Stimulated activated CD4-positive, alpha-beta T cell treated with anti-CD3 and anti-CD28 coated beads, TNF-alpha, amount 100 ng/mL, for 24 hours (primary cell): ENCODE results near the gene POLR2B.
A peak's percentile ranks its signal among the peaks of the same experiment; 100 is the strongest.
"Not testable (repeated sequence)": the region's sequence is repeated elsewhere in the genome, so short reads cannot be mapped to it uniquely, and the experiment has no call there.

Experiments used
- DNase-seq, 3 experiments: peaks; one replicate each; pipeline ENCODE4 v3.0.0-alpha.2; 2020; ENCODE audit warnings: low read depth in 3 of 3

POLR2B gene

GRCh38 chr4:56986952-56987351 lies 8.3 kb downstream of the POLR2B start:
- no peak for DNase-seq

DNA sequence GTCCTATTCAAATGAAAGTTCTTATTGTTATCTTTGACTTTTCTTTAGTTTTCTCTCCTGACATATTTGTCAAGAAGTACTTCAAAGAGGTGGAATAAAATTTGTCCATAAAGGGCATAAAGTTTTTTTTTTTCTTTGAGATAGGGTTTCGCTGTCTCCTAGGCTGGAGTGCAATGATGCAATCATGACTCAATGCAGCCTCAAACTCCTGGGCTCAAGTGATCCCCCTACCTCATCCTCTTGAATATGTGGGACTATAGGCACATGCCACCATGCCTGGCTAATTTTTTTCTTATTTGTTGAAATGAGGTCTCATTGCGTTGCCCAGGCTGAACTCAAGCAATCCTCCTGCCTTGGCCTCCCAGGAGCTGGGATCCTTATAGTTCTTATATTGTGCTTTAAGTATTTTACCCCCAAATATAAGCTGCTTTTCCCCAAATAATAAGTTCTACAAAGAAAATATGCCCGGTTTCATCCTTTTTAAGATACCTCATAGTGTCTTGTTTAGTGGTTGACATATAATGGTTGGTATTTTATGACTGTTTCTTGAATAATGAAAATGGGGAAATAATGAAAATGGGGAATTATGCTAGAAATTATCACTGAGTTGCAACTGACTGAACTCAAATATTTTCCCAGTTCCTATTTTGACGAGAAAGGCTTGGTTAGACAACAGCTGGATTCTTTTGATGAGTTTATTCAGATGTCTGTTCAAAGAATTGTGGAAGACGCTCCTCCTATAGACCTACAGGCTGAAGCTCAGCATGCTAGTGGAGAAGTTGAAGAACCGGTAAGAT lies 11.6 kb downstream of the POLR2B start:
- DNase-seq, result no peak

DNA sequence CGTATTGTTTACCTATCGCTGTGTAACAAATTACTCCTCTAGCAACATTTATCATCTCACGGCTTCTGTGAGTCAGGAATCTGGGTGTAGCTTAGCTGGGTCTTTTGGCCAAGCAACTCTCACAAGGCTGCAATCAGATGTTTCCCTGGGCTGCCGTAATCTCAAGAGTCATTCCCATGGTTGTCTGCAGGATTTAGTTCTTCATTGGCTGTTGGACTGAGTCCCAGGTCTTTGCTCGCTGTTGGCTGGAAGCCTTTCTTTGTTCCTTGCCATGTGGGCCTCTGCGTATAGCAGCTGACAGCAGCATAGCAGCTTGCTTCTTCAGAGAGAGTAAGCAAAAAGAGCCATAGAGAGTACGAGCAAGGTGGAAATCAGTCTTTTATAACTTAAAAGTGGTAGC lies 16.8 kb downstream of the POLR2B start:
- no peak for DNase-seq

DNA sequence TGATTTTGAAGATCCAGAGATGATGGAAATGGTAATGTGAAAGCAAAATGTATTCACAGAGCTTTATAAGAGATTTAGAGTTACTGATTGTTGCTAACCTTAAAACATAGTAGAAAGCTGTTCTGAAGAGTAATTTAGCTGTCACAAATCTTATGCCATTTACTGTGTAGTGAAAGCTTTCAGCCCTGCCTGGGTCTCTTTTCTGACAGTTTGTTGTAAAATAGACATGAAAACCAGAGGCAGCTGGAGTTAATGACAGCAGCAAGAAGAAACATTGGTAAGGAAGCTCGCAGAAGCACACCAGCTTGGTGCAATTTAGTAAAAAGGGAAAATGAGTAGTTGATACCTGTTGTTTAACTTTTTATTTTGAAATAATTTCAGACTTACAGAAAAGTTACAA lies 21.1 kb downstream of the POLR2B start:
- DNase-seq, result no peak

DNA sequence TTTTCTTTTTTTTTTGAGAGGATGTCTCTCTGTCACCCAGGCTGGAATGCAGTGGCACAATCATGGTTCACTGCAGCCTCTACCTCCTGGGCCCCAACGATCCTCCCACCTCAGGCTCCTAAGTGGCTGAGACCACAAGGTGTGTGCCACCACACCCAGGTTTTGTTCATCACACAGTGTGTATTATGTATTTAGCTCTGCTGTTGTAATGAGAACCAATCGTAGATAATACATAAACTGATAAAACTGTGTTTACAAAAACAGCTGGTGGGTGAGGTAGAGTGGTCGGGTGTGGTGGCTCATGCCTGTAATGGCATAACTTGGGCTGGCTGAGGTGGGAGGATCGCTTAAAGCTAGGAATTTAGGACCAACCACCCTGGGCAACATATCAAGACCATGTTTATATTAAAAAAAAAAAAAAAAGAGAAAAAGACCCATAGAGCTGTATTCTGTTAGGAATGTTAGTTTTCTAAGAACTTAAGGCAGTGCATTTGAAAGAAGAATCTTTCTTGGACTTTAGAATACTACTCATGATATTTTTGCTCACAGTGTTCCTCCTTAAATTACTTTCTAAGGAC lies 34.9 kb downstream of the POLR2B start:
- no peak for DNase-seq

- no peak for DNase-seq
Observed at GRCh38 chr4:57018980-57019379, 40.3 kb downstream of the POLR2B start.

GRCh38 chr4:57020467-57021101 lies 41.9 kb downstream of the POLR2B start:
- DNase-seq, result no peak

- no peak for DNase-seq
Observed at GRCh38 chr4:57023104-57023503, 44.4 kb downstream of the POLR2B start.

- DNase-seq, result no peak
Observed at GRCh38 chr4:57034520-57034919, 55.8 kb downstream of the POLR2B start.

- DNase-seq, result peak in 1 of 3 experiments; percentile 21
Observed at GRCh38 chr4:57037982-57038604, 59.4 kb downstream of the POLR2B start.

GRCh38 chr4:57039345-57039744 lies 60.6 kb downstream of the POLR2B start:
- no peak for DNase-seq

DNA sequence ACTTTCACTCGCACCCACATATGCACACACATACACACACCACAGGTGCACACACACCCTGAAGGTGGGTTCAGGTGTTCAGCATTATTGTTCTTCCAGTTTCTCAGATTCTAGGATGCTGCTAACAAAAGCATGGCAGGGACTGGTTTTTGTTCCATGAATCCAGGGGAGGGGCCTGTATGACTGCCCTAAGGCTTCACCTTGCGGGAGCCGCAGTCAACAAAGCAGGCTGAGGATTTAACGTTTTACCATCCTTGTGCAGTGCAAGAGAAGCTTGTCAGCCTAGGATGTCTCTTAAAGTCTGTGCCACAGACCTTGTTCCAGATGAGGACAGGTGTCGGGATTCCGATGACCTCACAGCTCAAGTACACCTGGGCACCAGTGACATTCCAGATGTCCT lies 61.8 kb downstream of the POLR2B start:
- no peak for DNase-seq

- DNase-seq, result no peak
Observed at GRCh38 chr4:57041020-57041419, 62.3 kb downstream of the POLR2B start.

DNA sequence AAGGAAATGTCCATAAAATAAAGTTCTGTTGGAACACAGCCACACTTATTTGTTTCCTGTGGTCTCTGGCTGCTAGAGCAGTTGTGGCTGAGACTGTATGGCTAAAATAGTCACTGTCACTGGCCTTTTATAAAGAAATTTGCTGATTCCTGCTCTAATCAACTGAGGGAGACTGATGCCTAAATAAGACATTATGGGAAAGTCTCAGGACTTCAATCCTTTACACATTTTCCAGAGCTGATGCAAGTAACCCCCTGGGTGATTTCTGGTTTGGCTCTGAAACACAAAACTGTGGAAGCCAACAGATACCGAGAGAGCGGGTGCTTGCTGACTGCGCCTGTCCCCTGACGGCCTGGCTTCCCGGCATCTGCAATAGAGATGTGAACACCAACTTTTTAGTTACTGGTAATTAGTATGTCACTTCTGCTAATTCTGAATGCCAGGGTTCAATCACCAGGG lies 64.0 kb downstream of the POLR2B start:
- no peak for DNase-seq

GRCh38 chr4:57043347-57044251 lies 64.9 kb downstream of the POLR2B start:
- no peak for DNase-seq

DNA sequence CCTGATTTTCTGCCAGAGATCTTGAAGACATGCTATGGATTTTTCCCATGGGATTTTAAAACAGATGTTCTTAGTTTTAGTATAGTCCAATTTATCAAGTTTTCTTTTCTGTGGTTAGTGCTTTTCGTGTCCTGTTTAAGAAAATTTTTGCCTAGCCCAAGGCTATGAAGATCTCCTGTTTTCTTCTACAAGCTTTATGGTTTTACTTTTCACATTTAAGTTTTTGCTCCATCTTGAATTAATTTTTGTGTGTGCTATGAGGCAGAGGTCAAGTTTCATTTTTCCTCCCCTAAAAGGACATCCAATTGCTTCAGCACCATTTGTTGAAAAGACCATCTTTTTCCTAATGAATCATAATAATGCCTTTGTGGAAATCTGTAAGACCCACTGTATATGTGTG lies 65.6 kb downstream of the POLR2B start:
- DNase-seq, result no peak

DNA sequence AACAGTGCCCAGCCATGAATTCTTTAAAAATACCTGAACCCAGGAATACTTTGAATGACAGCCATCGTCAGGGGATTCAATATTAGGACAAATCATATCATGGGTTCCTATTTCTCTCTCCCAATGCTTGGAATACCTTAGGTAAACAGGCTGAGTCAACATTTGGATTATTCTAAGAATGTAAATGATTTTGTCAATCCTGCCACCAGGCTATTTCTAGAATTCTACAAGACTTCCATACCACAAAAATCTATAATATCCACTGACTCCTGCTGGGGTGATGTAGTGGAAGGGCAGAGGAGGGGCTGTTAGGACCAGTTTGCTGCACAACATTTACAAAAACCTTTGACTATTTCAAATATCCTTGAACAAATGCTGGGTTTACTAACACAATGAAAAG lies 66.3 kb downstream of the POLR2B start:
- DNase-seq, result no peak

DNA sequence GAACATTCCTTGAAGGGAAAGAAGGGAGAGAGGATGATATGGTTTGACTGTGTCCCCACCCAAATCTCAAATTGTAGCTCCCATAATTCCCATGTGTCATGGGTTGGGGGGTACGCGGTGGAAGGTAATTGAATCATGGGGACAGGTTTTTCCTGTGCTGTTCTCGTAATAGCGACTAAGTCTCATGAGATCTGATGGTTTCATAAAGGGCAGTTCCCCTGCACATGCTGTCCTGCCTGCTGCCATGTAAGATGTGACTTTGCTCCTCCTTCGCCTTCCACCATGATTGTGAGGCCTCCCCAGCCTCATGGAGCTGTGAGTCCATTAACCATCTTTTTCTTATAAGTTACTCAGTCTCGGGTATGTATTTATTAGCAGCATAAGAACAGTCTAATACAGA lies 68.3 kb downstream of the POLR2B start:
- DNase-seq, result not testable (repeated sequence)

DNA sequence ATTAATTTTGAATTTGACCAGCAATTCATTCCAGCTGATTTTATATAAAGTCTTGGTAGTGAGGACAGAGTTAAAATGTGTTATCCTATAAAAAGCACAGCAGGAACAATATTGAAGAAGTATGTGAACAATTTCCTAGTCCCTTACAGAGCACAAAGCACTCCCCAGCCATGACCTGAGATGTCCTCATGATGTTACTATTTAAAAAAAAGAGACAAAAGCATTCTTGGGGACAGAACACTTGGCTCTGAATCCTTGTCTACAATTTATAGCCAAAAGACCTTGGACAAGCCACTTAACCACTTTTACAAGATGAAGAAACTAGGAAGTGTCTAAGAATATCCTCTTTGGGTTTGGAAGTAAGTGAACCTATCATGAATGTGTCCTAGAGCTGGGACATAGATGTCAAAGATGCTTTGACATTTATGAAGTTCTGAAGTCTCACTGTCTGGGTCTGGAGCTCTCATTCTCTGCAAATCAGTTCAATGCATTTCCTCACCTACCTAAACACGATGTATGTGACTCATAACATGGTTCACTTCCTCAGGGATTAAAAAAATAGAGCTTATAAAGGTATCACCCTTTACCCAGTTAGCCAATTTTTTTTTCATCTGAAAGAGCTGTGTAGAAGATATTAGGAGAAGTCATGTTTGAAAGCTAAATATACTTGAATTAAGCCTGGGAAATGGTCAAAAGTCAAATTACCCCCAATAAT lies 70.1 kb downstream of the POLR2B start:
- DNase-seq, result no peak

DNA sequence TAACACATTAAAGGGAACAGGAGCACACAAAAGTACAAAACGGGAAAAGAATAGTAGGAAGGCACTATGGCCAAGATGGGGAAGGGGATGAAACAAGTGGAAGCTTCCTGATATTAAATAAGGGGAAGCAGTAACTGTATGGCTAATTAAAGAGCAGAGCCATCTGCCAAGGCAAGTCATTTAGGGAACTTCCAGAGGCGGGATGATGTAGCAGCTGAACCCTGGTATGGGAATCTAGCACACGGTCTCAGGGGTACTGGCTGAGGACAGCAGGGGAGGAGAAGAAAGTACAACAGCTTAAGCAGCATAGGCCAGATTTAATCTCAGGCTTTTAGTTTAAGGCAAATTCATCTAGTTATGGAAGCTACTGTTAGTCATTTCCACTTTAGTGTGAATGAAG lies 72.4 kb downstream of the POLR2B start:
- no peak for DNase-seq

DNA sequence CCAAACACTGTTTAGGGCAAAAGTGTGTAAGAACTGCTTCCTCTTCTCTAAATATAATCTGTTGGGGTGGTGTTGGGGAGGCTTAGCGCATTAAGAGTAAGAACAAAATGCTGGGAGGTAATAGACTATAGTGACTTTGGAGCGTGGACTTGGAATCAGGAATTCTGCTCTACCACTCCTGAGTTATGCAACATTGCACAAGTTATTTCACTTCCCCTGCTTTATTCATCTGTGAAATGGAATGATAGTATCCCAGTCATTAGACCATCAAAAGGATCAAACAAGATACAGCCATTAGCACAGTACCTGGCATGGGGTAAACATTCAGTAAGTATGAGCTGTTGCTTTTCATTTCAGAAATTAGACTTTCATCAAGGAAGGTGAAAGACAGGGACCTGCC lies 72.8 kb downstream of the POLR2B start:
- DNase-seq, result no peak
